ENCODE results near the gene CHKB.

DNA sequence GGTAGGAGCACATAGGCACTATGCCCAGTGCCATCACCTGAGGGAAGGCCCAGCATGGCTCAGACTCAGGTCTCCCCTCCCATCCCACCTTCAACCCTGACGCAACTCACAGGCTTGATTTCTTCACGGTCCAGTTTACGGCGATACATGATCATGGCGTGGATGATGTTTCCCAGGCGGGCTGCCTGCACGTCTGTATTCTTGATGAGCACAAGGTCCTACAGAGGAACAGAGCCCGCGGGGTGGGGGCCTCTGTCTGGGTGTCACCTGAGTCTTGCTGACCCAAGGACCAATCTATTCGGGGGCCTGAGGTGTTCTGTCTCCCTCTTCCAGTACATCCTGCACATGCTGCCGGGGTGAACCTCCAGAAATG lies 8.3 kb downstream of the CHKB start:
- TF ChIP-seq EZH2 (IDR thresholded peaks at IDR 0.05) (no peak), POLR2AphosphoS5 (IDR thresholded peaks at IDR 0.05; ENCODE audit: borderline replicate concordance, low read depth, low read length) (no peak)

Data from SK-N-MC (cell line).